ENCODE results near the gene C7orf57.
"Not testable (repeated sequence)": the region's sequence is repeated elsewhere in the genome, so short reads cannot be mapped to it uniquely, and the experiment has no call there.

The C7orf57 gene

DNA sequence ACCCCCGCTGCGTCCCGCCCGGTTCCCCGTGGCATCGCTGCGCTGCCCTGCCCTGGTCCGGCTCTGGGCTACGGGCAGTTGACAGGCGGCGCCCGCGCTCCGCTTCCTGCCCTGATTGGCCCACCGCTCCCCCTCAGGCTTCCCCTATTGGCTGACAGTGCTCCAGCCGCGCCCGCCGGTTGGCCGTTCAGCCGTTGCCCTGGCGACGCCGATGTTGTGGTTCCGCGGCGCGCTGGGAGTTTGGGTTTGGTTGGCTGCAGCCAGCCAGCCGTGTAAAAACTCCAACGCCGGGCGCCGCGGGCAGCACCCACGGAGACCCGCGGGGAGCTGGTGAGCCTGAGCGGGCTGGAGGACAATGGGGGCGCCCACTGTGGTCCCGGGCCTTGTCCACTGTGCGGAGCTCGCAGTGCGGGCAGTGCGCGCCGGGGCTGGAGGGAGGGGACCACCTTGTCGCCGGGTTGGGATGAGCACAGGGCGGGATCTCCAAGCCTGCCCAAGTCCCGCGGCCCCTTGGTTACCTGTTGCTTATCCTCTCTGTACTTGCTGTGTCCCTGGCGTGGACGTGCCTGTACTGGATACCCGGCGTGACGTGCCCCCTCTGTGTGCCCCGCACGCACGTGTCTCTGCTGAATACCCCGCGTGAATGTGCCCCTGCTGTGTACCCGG lies at the start of gene C7orf57:
Gene C7orf57, plus strand, starts transcription at position 243 of the 666 bp plus-strand sequence. CDS start 766 bp downstream, outside the sequence.
- TF ChIP-seq, protein P1, sequence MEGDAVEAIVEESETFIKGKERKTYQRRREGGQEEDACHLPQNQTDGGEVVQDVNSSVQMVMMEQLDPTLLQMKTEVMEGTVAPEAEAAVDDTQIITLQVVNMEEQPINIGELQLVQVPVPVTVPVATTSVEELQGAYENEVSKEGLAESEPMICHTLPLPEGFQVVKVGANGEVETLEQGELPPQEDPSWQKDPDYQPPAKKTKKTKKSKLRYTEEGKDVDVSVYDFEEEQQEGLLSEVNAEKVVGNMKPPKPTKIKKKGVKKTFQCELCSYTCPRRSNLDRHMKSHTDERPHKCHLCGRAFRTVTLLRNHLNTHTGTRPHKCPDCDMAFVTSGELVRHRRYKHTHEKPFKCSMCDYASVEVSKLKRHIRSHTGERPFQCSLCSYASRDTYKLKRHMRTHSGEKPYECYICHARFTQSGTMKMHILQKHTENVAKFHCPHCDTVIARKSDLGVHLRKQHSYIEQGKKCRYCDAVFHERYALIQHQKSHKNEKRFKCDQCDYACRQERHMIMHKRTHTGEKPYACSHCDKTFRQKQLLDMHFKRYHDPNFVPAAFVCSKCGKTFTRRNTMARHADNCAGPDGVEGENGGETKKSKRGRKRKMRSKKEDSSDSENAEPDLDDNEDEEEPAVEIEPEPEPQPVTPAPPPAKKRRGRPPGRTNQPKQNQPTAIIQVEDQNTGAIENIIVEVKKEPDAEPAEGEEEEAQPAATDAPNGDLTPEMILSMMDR (conservative IDR thresholded peaks at IDR 0.05), result peak; percentile 21; the same call in 1 of the 2 replicates
- H3K27ac ChIP-seq, result no peak within 1 kb of the TSS

DNA sequence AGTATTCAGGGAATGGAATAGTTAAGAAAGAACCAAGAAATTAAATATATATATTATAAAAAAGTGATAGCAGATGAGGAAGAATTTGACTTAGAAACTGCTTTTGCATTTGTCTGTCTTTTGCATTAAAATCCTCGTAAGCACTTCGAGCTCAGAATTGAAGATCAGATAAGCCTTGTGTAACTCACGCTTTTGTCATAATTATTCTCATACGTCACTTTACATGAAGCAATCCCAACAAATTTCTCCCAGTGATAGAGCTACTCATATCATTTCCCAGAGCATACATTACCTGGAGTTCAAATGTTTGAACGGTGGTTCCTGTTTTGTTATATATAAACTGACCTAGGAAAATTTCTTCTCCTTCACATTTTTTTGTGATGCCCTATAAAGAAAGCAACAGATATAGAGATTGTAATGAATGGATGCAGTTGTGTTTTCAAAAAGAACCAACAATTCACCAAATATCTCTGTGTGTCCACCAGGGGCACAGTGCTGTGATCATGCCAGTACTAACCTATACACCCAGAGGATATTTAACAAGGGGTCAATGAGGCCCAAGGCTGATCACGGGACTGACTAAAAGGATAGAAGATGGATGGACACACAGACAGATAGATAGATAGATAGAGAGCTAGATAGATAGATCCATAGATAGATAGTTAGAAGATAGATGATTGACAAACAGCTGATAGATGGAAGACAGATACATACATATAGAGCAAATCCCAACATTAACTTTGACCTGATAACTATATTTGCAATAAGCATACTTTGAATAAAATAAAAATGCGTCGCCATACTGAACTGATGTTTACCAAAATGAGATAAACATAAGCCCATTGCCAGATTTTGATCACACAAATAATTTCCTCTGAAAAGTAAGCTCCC lies 46.6 kb upstream of the C7orf57 start:
- TF ChIP-seq, protein P1 (conservative IDR thresholded peaks at IDR 0.05), result peak; percentile 63
- no peak overlapping the region for H3K27ac ChIP-seq

DNA sequence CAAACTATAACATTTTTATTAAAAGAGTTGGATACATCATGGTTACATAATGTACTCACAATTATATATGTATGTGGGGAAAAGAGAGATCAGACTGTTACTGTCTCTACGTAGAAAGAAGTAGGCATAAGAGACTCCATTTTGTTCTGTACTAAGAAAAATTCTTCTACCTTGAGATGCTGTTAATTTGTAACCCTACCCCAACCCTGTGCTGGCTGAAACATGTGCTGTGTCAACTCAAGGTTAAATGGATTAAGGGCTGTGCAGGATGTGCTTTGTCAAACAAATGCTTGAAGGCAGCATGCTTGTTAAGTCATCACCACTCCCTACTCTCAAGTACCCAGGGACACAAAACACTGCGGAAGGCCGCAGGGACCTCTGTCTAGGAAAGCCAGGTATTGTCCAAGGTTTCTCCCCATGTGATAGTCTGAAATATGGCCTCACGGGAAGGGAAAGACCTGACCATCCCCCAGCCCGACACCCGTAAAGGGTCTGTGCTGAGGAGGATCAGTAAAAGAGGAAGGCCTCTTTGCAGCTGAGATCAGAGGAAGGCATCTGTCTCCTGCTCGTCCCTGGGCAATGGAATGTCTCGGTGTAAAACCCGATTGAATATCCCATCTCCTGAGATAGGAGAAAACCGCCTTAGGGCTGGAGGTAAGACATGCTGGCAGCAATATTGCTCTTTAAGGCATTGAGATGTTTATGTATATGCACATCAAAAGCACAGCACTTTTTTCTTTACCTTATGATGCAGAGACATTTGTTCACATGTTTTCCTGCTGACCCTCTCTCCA lies 45.5 kb upstream of the C7orf57 start:
- H3K27ac ChIP-seq, result not testable (repeated sequence)

DNA sequence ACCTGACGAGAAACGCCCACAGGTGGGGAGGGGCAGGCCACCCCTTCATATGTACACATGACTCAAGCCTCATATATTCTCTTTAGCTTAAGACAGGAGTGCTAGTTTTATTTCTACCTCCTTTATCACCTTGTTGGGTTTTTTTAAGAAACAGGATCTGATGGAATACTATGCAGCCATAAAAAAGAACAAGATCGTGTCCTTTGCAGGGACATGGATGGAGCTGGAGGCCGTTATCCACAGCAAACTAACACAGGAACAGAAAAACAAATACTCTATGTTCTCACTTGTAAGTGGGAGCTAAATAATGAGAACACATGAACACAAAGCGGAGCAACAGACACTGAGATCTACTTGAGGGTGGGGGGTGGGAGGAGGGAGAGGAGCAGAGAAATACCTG lies 44.8 kb upstream of the C7orf57 start:
- TF ChIP-seq, protein P1 (conservative IDR thresholded peaks at IDR 0.05), result no peak
- no peak overlapping the region for H3K27ac ChIP-seq

DNA sequence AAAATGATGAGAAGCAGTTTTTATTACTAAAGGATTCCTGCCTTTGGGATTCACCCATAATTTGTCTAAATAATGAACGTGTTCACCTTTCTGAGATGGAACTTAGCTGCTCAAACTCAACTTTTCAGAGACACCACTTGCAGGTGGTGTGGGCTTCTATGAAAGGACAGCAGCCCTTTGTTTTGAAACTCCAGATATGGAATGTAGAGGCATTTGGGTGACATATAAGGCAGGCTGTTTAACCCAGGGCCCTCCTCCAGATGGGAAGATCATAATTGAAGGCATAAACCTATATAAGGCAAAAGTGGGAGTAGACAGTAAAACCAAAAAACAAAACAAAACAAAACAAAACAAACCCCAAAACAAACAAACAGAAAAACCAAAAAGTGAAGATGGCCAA lies 44.1 kb upstream of the C7orf57 start:
- TF ChIP-seq, protein P1 (conservative IDR thresholded peaks at IDR 0.05), result no peak
- no peak overlapping the region for H3K27ac ChIP-seq

DNA sequence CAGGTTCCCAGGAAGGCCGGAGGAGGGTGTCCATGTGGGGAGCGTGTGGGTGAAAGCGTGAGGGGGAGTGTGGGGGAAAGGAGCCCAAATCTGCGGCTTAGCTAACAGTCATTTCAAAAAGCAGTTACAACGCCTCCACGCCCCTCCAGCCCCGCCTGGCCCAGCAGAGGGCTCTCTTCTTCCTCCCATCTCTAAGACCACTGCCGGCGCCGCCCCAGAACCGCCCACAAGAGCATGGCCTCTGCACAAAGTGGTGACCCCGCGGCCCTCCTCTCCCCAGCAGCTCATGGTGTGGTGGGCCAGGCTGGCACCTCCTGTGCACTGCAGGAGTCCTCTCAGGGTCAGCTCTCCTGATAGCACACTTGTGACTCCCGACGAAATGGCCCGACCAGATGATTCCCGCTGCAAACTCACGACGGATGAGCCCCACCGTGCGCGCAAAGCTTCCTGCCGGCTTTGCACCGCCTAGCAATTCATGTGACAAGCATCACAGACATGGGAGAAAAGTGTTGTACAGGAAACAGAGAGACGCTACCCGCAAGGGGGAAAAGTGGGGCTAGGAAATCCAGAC lies 43.5 kb upstream of the C7orf57 start:
- H3K27ac ChIP-seq, result no peak overlapping the region
- TF ChIP-seq, protein P1 (conservative IDR thresholded peaks at IDR 0.05), result peak; percentile 26; the same call in 1 of the 2 replicates

DNA sequence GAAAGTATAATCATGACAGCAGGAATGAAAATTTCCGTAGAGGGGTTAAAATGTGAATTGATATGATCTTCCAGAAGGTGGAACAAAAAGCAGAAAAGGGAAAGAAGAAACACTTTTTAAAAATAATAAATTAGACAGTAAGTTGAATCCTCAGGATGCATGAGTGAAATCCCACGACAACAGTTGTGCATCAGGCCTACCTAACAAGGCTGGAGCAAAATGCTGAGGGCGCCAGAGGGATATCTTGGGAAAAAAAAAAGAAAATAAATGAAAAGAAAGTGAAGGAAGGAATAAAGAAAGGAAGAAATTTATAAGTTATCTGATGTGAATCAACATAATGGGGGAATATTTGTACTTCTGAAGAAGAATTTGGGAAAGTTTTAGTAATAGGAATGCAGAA lies 42.9 kb upstream of the C7orf57 start:
- TF ChIP-seq, protein P1 (conservative IDR thresholded peaks at IDR 0.05), result no peak
- no peak overlapping the region for H3K27ac ChIP-seq
